GM21423 (cell line): Measurements from ENCODE around the gene APLNR.
"Not testable (repeated sequence)": the region's sequence is repeated elsewhere in the genome, so short reads cannot be mapped to it uniquely, and the experiment has no call there.

ENCODE experiments used
- ATAC-seq: cut with Tn5 transposase; IDR thresholded peaks from one replicate; pipeline ENCODE4 v1.9.1; 2021; ENCODE audit warnings: mild to moderate bottlenecking, moderate library complexity; ENCODE audit not compliant: unreplicated experiment

APLNR gene

DNA sequence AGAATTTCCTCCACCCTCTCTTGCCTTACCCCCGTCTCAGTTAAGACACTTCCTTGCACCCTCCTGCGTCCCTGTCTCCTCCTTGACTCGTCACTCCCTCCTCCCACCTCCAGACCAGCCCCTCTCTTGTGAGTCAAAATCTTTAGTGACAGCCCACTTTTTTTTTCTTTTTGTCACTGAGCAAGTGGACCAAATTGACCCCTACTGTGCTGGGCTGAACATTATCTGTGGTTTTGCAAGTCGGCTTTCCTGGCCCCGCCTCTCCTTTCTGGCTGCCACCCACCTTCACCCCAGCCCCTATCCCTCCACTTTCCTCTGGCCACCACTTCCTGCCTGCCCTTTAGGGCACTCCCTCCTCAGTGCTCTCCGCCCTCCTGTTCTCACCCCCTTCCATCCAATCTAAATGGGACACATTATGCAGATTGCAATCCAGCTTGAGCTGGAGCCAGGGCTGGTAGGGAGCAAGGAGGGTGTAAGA, at the start of gene APLNR:
APLNR (minus strand) TSS at position 47 of the 478 bp plus-strand sequence. CDS start 246 bp downstream, outside the sequence.
- ATAC-seq: no peak

- ATAC-seq: no peak
These were observed 46.4 kb upstream of the APLNR start for GRCh38 chr11:57283231-57283990.

DNA sequence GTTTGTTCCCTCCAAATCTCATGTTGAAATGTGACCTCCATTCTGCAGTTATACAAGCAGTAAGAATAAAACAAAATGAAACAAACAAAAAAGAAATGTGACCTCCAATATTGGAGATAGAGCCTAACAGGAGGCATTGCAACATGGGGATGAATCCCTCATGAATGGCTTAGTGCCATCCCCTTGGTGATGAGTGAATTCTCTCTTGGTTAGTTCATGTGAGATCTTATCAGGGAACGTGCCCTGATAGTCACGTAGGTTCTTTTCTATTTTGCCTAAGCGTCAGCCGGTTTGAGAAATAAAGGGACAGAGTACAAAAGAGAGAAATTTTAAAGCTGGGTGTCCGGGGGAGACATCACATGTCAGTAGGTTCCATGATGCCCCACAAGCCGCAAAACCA, 44.5 kb upstream of the APLNR start:
- not testable (repeated sequence) for ATAC-seq

DNA sequence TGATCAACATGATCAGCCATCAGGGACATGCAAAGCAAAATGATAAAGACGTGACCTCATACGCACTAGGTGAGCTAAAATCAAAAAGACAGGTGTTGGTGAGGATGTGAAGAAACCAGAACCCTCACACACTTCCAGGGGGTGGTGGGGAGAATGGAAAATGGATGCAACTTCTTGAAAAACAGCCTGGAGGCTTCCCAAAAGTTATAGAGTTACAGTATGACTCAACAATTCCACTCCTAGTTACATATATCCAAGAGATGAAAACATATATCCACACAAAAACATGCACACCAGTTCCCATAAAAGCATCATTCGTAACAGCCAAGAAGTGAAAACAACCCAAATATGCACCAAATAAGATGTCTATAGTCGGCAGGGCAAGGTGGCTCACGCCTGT, 42.1 kb upstream of the APLNR start:
- no peak for ATAC-seq

GRCh38 chr11:57278721-57279095, 41.7 kb upstream of the APLNR start:
- ATAC-seq: no peak

DNA sequence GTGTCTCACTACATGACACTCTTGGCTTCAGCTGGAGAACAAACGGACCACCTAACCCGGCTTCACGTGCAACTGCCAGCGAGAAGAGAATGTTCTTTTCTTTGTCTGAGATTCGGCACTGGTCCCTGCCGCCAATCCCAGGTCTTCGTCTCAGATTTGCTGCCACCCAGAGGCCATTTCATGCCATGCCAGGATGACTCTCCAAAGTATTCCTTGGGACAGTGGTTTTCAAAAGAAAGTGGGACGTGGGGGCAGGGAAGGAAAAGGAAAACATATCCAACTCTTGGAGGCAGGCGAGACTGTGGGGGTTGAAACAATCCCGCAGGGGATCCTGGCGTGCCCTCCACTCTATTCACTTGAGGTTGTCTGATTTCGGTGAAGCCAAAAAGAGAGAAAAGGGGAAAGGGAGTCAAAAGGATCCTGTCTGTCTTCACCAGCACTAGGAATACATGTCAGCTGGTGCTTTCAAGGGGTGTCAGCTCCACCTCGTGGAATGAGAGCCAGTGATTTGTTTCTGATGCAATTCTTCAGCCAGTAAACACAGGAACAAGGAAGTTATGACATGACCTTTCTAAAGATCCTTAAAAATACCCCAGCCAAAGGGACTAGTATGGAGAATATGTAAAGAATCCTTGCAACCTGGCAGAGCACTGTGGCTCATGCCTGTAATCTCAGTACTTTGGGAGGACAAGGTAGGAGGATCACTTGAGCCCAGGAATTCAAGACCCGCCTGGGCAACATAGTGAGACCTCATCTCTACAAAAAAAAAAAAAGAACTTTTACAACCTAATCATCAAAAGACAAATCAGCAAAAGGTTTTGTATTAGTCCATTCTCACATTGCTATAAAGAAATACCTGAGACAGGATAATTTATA, 41.0 kb upstream of the APLNR start:
- peak; percentile 63 for ATAC-seq

DNA sequence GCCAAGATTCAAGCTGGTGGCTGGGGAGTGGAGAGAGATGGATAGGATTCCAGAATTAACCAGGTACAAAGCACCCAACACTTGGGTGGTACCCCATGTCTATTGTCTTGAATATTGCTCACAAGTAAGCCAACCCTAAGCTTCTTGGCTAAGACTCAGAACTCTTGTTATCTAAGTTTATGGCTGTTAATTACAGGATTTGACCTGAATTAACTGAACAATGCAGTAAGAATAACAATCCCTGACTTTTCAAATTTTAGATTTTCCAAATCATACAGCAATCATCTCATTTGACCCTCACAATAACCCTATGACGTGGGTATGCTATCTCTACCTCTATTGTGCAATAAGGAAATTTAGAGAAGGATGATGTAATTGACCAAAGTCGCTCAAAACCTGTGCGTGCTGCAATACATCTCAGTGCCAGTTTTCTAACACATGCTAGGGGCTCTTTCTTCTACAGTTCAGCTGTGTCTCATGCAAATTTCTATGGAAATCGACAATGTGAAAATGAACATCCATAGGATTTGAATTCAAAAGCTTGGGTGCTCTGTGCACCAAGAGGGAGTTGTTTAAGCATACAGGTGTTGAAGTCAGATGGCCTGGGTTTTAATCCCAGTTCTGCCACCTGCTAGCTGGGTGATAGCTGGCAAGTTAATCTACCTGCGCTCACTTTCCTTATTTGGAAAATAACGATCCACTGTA, 40.1 kb upstream of the APLNR start:
- no peak for ATAC-seq

DNA sequence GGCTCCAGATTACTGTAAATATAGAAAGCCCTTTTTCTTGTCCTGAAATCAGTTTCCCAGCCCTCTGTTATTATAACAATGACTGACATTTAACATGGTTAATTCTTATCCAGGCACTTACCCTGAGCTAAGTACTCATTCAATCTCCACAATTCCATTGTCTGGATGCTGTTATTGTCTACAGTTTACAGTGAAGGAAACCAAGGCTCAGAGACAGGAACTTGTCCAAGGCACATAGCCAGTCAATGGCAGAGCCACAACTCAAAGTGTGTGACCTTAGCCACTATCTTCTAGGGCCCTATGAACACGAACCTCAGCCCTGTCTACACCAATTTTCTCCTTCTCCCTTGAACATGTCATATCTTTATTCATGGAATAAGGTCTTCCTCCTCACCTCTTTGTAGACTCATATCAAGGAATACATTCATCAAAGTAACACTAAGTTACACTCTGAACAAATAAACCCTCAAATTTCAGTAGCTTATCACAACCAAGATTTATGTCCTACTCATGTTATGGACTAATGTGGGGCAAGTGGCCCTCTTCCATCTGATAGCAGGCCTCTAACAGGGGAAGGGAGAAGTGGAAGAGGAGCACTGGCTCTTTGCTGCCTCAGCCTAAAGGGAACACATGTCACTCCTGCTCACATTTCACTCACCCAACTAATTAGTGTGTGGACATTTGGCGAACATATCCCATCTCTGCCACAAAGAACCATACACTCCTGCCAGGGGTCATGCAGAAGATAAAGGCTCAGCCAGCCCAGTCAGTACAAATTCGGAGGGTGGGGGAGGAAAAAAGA, 39.3 kb upstream of the APLNR start:
- no peak for ATAC-seq

GRCh38 chr11:57275582-57275981, 38.5 kb upstream of the APLNR start:
- no peak for ATAC-seq

DNA sequence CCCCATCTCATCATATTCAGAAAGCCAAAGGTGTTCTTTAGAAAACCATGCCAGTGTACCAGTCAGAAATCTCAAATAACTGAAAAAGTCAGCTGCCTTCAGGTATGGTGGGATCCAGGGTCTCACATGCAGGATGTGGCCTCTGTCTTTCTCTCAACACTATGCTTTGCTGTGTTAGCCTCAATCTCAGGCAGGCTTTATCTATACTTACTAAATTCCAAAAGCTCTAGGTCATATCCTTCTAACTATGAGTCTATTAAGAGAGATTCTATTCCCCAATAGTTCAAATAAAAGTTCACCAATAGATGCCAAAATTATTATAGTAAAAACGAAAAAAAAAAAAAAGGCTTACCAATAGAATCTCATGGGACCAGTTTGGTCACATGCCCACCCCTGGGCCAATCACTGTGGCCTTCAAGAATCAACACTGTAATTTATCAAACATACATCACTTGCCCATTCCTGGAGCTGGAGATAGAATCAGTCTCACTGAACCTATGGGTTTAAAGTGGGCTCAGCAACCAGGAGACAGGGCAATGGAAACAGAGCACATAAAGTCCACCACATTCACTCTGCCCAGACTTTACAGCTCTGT, 38.0 kb upstream of the APLNR start:
- ATAC-seq: no peak

- no peak for ATAC-seq
These were observed 36.5 kb upstream of the APLNR start for GRCh38 chr11:57273448-57274058.

GRCh38 chr11:57269571-57270021, 32.5 kb upstream of the APLNR start:
- no peak for ATAC-seq

DNA sequence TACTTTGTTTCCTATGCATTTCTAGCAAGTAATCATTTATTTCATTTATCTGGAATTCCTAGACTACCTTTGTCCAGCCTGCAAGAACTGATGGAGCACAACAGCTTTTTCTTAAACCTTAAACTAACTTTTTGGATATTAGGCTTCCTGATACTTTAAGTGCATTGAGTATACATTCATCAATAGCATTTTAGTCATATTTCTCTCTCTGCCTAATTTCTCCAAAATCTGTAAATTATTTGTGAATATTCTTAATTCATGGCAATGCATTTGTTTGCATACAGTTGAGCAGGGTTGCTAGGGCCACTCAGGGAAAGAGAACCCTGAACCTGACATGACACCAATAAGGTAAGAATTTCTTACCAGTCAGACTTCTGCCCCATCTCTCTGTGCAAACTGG, 29.1 kb upstream of the APLNR start:
- ATAC-seq: no peak

DNA sequence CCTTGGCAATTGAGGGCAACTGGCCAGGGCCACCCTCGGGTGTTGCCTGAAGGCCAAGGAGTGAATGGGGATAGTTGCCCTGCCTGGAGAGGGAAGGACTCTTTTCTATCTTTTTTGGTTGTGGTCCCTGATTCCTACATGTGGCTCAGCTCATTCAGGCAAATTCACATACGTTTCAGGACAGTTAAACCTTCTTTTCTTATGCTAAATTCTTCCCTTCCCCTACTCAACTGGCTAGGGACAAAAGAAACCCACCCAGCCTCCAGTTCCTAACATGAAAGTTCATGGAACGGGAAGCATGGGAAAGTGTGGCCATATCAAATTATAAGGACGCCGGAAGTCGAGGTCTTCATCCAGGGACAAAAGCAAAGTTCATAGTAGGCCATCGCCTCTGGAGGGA, 26.3 kb upstream of the APLNR start:
- ATAC-seq: no peak

DNA sequence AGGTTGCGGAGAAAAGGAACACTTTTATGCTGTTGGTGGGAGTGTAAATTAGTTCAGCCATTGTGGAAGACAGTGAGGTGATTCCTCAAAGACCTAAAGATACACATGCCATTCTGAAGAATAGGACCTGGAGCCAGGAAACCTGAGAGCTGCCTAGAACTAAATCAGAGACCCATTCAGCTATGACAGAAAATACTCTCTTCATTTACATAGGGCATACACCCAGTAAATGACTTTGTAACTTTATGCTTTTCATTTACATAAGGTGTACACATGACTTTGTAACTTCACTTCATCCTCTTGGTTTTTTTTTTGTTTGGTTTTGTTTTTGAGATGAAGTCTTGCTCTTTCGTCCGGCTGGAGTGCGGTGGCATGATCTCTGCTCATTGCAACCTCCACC, 25.1 kb upstream of the APLNR start:
- ATAC-seq: no peak

- ATAC-seq: no peak
These were observed 24.1 kb upstream of the APLNR start for GRCh38 chr11:57260937-57261783.

- ATAC-seq: no peak
These were observed 19.1 kb upstream of the APLNR start for GRCh38 chr11:57256119-57256518.

DNA sequence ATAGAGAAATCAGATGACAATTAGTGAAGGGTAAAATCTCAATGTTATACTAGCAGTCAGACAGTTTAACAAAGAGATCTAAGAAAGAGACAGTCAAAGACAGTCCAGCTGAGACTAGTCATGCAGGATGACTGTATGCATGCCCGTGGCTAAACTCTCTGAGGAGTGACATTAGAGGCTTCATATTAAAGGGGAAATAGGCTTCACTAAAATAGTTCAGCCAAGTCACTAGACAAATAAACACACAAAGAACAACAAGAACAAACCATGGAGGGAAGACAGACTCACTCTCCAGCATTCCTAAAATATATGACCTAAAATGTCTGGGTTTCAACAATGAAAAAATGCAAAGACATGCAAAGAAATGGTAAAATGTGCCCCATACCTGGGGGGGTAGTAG, 18.6 kb upstream of the APLNR start:
- ATAC-seq: no peak

GRCh38 chr11:57254631-57255030, 17.6 kb upstream of the APLNR start:
- no peak for ATAC-seq
